ENCODE results near the gene INS. TPM values are rescaled to one million over a fixed set of nuclear protein-coding genes. Genes with fewer than 3 reads are reported as not detected.

INS gene
- total and polyA plus RNA-seq, 10 of the 15 experiments (the other 5 are each of a cell fraction or from before 2014, with no cell fraction given): not detected

GRCh38 chr11:2201542-2201941 is 40.5 kb upstream of the INS start (continued):
- no peak for TF ChIP-seq MTA3 (IDR thresholded peaks at IDR 0.05; ENCODE audit: borderline replicate concordance, low read length)
- TF ChIP-seq SREBF2 (IDR thresholded peaks at IDR 0.05; ENCODE audit: low read length): no peak
- no peak for TF ChIP-seq SIX5 (IDR thresholded peaks at IDR 0.05; ENCODE audit: low read depth, low read length, severe bottlenecking)
- no peak for TF ChIP-seq FOS (IDR thresholded peaks at IDR 0.05; ENCODE audit: borderline replicate concordance, extremely low read depth, insufficient read length)

DNA sequence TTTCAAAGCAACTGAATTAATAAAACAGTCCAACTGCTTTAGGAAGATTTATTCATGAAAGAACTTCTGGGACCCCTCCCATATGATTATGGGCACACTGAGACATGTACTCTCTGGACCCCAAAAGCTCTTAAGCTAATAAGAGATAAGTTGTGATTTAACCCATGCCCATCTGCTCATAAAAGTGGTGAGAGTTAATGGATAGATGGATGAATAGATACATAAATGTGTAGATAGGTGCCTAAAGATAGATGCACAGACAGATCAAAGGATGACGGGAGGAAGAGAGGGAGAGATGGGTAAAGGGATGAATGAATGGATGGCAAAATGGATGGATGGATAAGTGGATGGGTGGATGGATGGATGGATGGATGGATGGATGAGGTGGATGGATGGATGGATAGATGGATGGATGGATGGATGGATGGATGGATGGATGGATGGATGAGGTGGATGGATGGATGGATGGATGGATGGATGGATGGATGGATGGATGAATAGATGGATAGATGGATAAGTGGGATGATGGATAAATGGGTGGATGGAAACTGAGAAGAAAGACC is 40.0 kb upstream of the INS start:
- Histone ChIP-seq H3K4me1 (ENCODE audit: control insufficient read depth, insufficient read depth, low read length) (no peaks in the 10 kb centered on the region), H3K9me3 (replicated peaks; ENCODE audit: control insufficient read depth, insufficient read depth, low read length) (no peaks in the 10 kb centered on the region), H3K27ac (ENCODE audit: control insufficient read depth, insufficient read depth) (no peak overlapping the region), H3K9ac (ENCODE audit: control insufficient read depth, insufficient read depth, low read length) (no peak overlapping the region), H3K27me3 (replicated peaks in 1 of 2; ENCODE audit: control insufficient read depth in 2 of 2, insufficient read depth in 2 of 2, low read length in 1 of 2) (no peaks in the 10 kb centered on the region; a peak in 1 of 4 replicates), H3K79me2 (ENCODE audit: control insufficient read depth, insufficient read depth, low read length) (no peaks in the 10 kb centered on the region), H3K4me2 (ENCODE audit: control insufficient read depth, insufficient read depth) (no peak overlapping the region), H4K20me1 (ENCODE audit: control insufficient read depth, insufficient read depth) (no peaks in the 10 kb centered on the region), H3K36me3 (ENCODE audit: control insufficient read depth in 2 of 2, insufficient read depth in 2 of 2, low read length in 1 of 2) (no peaks in the 10 kb centered on the region), H3K4me3 (no peak overlapping the region), H2AFZ (ENCODE audit: control insufficient read depth, low read depth, low read length) (no peak overlapping the region)
- no peak for TF ChIP-seq BCLAF1 (IDR thresholded peaks at IDR 0.05)
- TF ChIP-seq, protein P1, sequence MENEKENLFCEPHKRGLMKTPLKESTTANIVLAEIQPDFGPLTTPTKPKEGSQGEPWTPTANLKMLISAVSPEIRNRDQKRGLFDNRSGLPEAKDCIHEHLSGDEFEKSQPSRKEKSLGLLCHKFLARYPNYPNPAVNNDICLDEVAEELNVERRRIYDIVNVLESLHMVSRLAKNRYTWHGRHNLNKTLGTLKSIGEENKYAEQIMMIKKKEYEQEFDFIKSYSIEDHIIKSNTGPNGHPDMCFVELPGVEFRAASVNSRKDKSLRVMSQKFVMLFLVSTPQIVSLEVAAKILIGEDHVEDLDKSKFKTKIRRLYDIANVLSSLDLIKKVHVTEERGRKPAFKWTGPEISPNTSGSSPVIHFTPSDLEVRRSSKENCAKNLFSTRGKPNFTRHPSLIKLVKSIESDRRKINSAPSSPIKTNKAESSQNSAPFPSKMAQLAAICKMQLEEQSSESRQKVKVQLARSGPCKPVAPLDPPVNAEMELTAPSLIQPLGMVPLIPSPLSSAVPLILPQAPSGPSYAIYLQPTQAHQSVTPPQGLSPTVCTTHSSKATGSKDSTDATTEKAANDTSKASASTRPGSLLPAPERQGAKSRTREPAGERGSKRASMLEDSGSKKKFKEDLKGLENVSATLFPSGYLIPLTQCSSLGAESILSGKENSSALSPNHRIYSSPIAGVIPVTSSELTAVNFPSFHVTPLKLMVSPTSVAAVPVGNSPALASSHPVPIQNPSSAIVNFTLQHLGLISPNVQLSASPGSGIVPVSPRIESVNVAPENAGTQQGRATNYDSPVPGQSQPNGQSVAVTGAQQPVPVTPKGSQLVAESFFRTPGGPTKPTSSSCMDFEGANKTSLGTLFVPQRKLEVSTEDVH (IDR thresholded peaks at IDR 0.05; ENCODE audit: low read depth, partially characterized antibody): no peak
- no peak for TF ChIP-seq ZNF24 (IDR thresholded peaks at IDR 0.05)
- TF ChIP-seq EP300 (IDR thresholded peaks at IDR 0.05; ENCODE audit: borderline replicate concordance in 1 of 2, control insufficient read depth in 1 of 2, low read depth in 2 of 2, low read length in 2 of 2): no peak
- WGBS (ENCODE audit: insufficient coverage, insufficient replicate concordance, low lambda C conversion rate, missing lambda C conversion rate): 44% methylated on average over 1 of the region's 1 CpG
- RAD21 ChIA-PET (ENCODE audit: unreplicated experiment): no interaction called here
- DNase-seq (ENCODE audit: low read depth, low spot score) (no peak), FAIRE-seq (no peak), ATAC-seq (no peak)
- CTCF ChIA-PET: no interaction called here
- intact Hi-C loops (cut with micrococcal nuclease; ENCODE audit: unreplicated experiment): no loop called here
- SMC1A ChIA-PET (ENCODE audit: uncharacterized antibody, unreplicated experiment): no interaction called here
- POLR2A ChIA-PET: no interaction called here
- in situ Hi-C loops (cut with MboI): loop anchor here (5.0 kb wide), 1 partner anchor 216 kb away; no protein-coding TSS in a partner anchor
- BruUV-seq (replicated peaks): no TSS peak
